Stomach smooth muscle (tissue), 2 donors: ENCODE measurements around the gene TPD52L2.
A peak's percentile ranks its signal among the peaks of the same experiment; 100 is the strongest.

Experiments
- H3K27ac ChIP-seq: one replicate; pipeline ENCODE4 v1.7.0; 2013; ENCODE audit warnings: mild to moderate bottlenecking, low read length, inconsistent platforms
- H3K27me3 ChIP-seq, 2 donors: one replicate each; pipeline ENCODE4 v1.7.0; 2013; ENCODE audit warnings: low read length in 2 of 2; ENCODE audit not compliant: insufficient read depth in 2 of 2, control insufficient read depth in 1 of 2
- H3K36me3 ChIP-seq, 2 donors: one replicate each; pipeline ENCODE4 v1.7.0; 2013; ENCODE audit warnings: low read length in 2 of 2; ENCODE audit not compliant: control insufficient read depth in 2 of 2, insufficient read depth in 2 of 2
- H3K4me1 ChIP-seq: one replicate; pipeline ENCODE4 v1.7.0; 2013; ENCODE audit warnings: low read length; ENCODE audit not compliant: control insufficient read depth, insufficient read depth
- H3K4me3 ChIP-seq, 2 donors: one replicate each; pipeline ENCODE4 v1.7.0; 2013; ENCODE audit warnings: low read length in 2 of 2
- H3K9ac ChIP-seq, 2 donors: one replicate each; pipeline ENCODE4 v1.7.0; 2013; ENCODE audit warnings: low read length in 2 of 2, mild to moderate bottlenecking in 1 of 2
- H3K9me3 ChIP-seq, 2 donors: one replicate each; pipeline ENCODE4 v1.7.0; 2013; ENCODE audit warnings: low read length in 2 of 2; ENCODE audit not compliant: control insufficient read depth in 2 of 2
- donor health status: healthy.
- donor health status: Pancreatic carcinoma.

The TPD52L2 gene

GRCh38 chr20:63857764-63858392 is 7.2 kb upstream of the TPD52L2 start:
- Histone ChIP-seq H3K4me1 (peaks cover 46% of the 10 kb centered on the region), H3K27ac (peak overlapping the region; percentile 31), H3K9me3 (no peaks in the 10 kb centered on the region), H3K4me3 (no peak overlapping the region), H3K27me3 (peaks cover 34 to 37% of the 10 kb centered on the region in 2 donors), H3K36me3 (peaks cover 0 to 3% of the 10 kb centered on the region in 2 donors), H3K9ac (no peak overlapping the region)

GRCh38 chr20:63858393-63859165 is 6.5 kb upstream of the TPD52L2 start:
- Histone ChIP-seq H3K36me3 (peaks cover 0 to 3% of the 10 kb centered on the region in 2 donors), H3K27ac (peak overlapping the region; percentile 31), H3K27me3 (peaks cover 34 to 35% of the 10 kb centered on the region in 2 donors), H3K9me3 (no peaks in the 10 kb centered on the region), H3K4me3 (no peak overlapping the region), H3K4me1 (peaks cover 48% of the 10 kb centered on the region), H3K9ac (peak overlapping the region in 1 of 2 donors; percentile 5)

GRCh38 chr20:63859166-63859699 is 5.8 kb upstream of the TPD52L2 start:
- H3K9me3 ChIP-seq: no peaks in the 10 kb centered on the region
- peaks cover 0 to 3% of the 10 kb centered on the region in 2 donors for H3K36me3 ChIP-seq
- peaks cover 29 to 34% of the 10 kb centered on the region in 2 donors for H3K27me3 ChIP-seq
- no peak overlapping the region for H3K27ac ChIP-seq
- peak overlapping the region in 1 of 2 donors; percentile 5 for H3K9ac ChIP-seq
- no peak overlapping the region for H3K4me3 ChIP-seq
- peaks cover 48% of the 10 kb centered on the region for H3K4me1 ChIP-seq

GRCh38 chr20:63860325-63861051 is 4.6 kb upstream of the TPD52L2 start:
- H3K4me3 ChIP-seq: no peak overlapping the region
- H3K27me3 ChIP-seq: peaks cover 17 to 29% of the 10 kb centered on the region in 2 donors
- no peaks in the 10 kb centered on the region for H3K9me3 ChIP-seq
- H3K36me3 ChIP-seq: peaks cover 0 to 3% of the 10 kb centered on the region in 2 donors
- peaks cover 42% of the 10 kb centered on the region for H3K4me1 ChIP-seq
- no peak overlapping the region for H3K9ac ChIP-seq
- no peak overlapping the region for H3K27ac ChIP-seq

GRCh38 chr20:63861365-63861934 is 3.6 kb upstream of the TPD52L2 start, which contains the start of gene ABHD16B:
Gene ABHD16B, plus strand, starts transcription at chr20:63861498. Its CDS starts 43 bp downstream, at chr20:63861541.
- peaks cover 39% of the 10 kb centered on the region for H3K4me1 ChIP-seq
- peaks cover 7 to 20% of the 10 kb centered on the region in 2 donors for H3K27me3 ChIP-seq
- no peak within 1 kb of the TSS for H3K4me3 ChIP-seq
- no peak within 1 kb of the TSS for H3K27ac ChIP-seq
- no peaks in the 10 kb centered on the region for H3K9me3 ChIP-seq
- no peak within 1 kb of the TSS for H3K9ac ChIP-seq
- H3K36me3 ChIP-seq: peaks cover 0 to 3% of the 10 kb centered on the region in 2 donors

GRCh38 chr20:63861981-63862901 is 2.8 kb upstream of the TPD52L2 start:
- Histone ChIP-seq H3K36me3 (peaks cover 0 to 3% of the 10 kb centered on the region in 2 donors), H3K4me3 (no peak overlapping the region), H3K4me1 (peaks cover 38% of the 10 kb centered on the region)

GRCh38 chr20:63863021-63863797 is 1.9 kb upstream of the TPD52L2 start:
- Histone ChIP-seq H3K4me1 (peaks cover 29% of the 10 kb centered on the region), H3K27me3 (peaks cover 5 to 7% of the 10 kb centered on the region in 2 donors), H3K27ac (peak overlapping the region; percentile 85), H3K4me3 (peak overlapping the region; percentile 91 to 94), H3K9ac (peak overlapping the region; percentile 83 to 94), H3K36me3 (peaks cover 0 to 3% of the 10 kb centered on the region in 2 donors), H3K9me3 (no peaks in the 10 kb centered on the region)

More at GRCh38 chr20:63861981-63862901, 2.8 kb upstream of the TPD52L2 start:
- Histone ChIP-seq H3K9me3 (no peaks in the 10 kb centered on the region), H3K9ac (no peak overlapping the region), H3K27ac (no peak overlapping the region), H3K27me3 (peaks cover 7 to 16% of the 10 kb centered on the region in 2 donors)

GRCh38 chr20:63863798-63864544 is 1.1 kb upstream of the TPD52L2 start:
- peaks cover 3 to 5% of the 10 kb centered on the region in 2 donors for H3K36me3 ChIP-seq
- peak overlapping the region; percentile 91 to 94 for H3K4me3 ChIP-seq
- peak overlapping the region; percentile 83 to 94 for H3K9ac ChIP-seq
- no peaks in the 10 kb centered on the region for H3K9me3 ChIP-seq
- H3K27me3 ChIP-seq: peaks cover 0 to under 1% of the 10 kb centered on the region in 2 donors
- H3K27ac ChIP-seq: peak overlapping the region; percentile 85
- H3K4me1 ChIP-seq: peaks cover 23% of the 10 kb centered on the region
